HepG2 (cell line): ENCODE data around the gene FKBP1A. TPM values are rescaled to one million over a fixed set of nuclear protein-coding genes. Genes with fewer than 3 reads are reported as not detected.
"Not testable (repeated sequence)": the region's sequence is repeated elsewhere in the genome, so short reads cannot be mapped to it uniquely, and the experiment has no call there.

Experiments
- ATAC-seq: fragments of 200-7000 bp; cut with Tn5 transposase; 3 replicates; pipeline ENCODE4 v1.9.1; 2020; ENCODE audit warnings: mild to moderate bottlenecking, moderate library complexity
- BruUV-seq: library from RNA; stranded (reverse); fragments of 400-500 nt; replicated peaks from 2 replicates; lab custom pipeline; 2021; lab: Mats Ljungman, UMichigan
- CTCF ChIA-PET: fragments of 300-600 bp; formaldehyde crosslinking; extraction: SDS; loops from one replicate; lab custom pipeline; 2021; ENCODE audit warnings: low total read pairs, inconsistent platforms, low intra/inter-chr PET ratio; lab: Yijun Ruan, JAX
- POLR2A ChIA-PET: fragments of 350-600 bp; sonication (Branson Sonifier 250); formaldehyde crosslinking; loops from one replicate; lab custom pipeline; 2020; ENCODE audit warnings: antibody characterized with exemption, inconsistent platforms; lab: Yijun Ruan, JAX
- DNase-seq: peaks from one replicate; pipeline ENCODE4 v3.0.0-alpha.2; 2015; ENCODE audit warnings: low spot score
- FAIRE-seq: peaks from 3 replicates; lab custom pipeline; 2011; peaks lifted over from hg19 to GRCh38; lab: Jason Lieb, UNC
- H2AFZ ChIP-seq: one replicate; pipeline ENCODE4 v1.6.1; 2011; ENCODE audit warnings: low read length, inconsistent platforms
- H3K27ac ChIP-seq: fragments of 300-600 bp; 3 replicates; pipeline ENCODE4 v1.8.0; 2011; ENCODE audit warnings: mixed run types, mild to moderate bottlenecking, mixed read lengths, low read length, inconsistent platforms; ENCODE audit not compliant: insufficient read depth; ENCODE audit errors: extremely low read length
- H3K27me3 ChIP-seq, 2 experiments: fragments of 200-600 bp in 1 of 2; 2 replicates in 1 of 2; 3 replicates in 1 of 2; pipeline versions ENCODE4 v1.6.0 to v1.8.0; 2011; ENCODE audit warnings: low read length in 2 of 2, mild to moderate bottlenecking in 2 of 2, moderate library complexity in 2 of 2, inconsistent platforms in 1 of 2; ENCODE audit not compliant: insufficient read depth in 2 of 2, control insufficient read depth in 1 of 2
- H3K36me3 ChIP-seq, 2 experiments: fragments of 200-600 bp in 1 of 2; replicated peaks in 1 of 2; 2 replicates in 1 of 2; 3 replicates in 1 of 2; pipeline versions ENCODE4 v1.5.1 to v1.8.0; 2011; ENCODE audit warnings: low read length in 2 of 2, inconsistent platforms in 1 of 2; ENCODE audit not compliant: insufficient read depth in 2 of 2, control insufficient read depth in 1 of 2
- H3K4me1 ChIP-seq: 2 replicates; pipeline ENCODE4 v1.5.1; 2012; ENCODE audit warnings: low read length, inconsistent platforms; ENCODE audit not compliant: insufficient read depth
- H3K4me2 ChIP-seq: 2 replicates; pipeline ENCODE4 v1.6.0; 2011; ENCODE audit warnings: low read depth, low read length, inconsistent platforms
- H3K4me3 ChIP-seq, 3 experiments: fragments of 200-600 bp in 1 of 3; sonication (generic), shearing (Covaris generic) in 1 of 3; replicated peaks in 1 of 3; 2 replicates each; pipeline ENCODE4 v1.5.1; 2011 to 2016; ENCODE audit warnings: low read length in 3 of 3, inconsistent platforms in 2 of 3, low read depth in 2 of 3, mild to moderate bottlenecking in 2 of 3, control low read depth in 1 of 3, mixed read lengths in 1 of 3; ENCODE audit not compliant: insufficient read depth in 1 of 3
- H3K79me2 ChIP-seq: one replicate; pipeline ENCODE4 v1.6.1; 2011; ENCODE audit warnings: low read length, inconsistent platforms; ENCODE audit not compliant: insufficient read depth
- H3K9ac ChIP-seq: 2 replicates; pipeline ENCODE4 v1.6.0; 2011; ENCODE audit warnings: mild to moderate bottlenecking, low read depth, low read length, inconsistent platforms; ENCODE audit not compliant: insufficient read depth
- H3K9me3 ChIP-seq: 2 replicates; pipeline ENCODE4 v1.5.1; 2012; ENCODE audit warnings: mild to moderate bottlenecking, low read length
- H4K20me1 ChIP-seq: 2 replicates; pipeline ENCODE4 v1.6.0; 2011; ENCODE audit warnings: inconsistent platforms, mild to moderate bottlenecking, low read length, moderate library complexity; ENCODE audit not compliant: insufficient read depth
- AHDC1 ChIP-seq: sonication (generic); formaldehyde crosslinking; IDR thresholded peaks from 2 replicates; pipeline ENCODE4 v1.5.1; 2020; ENCODE audit warnings: mild to moderate bottlenecking, missing genetic modification reagents, borderline replicate concordance
- ARID5B ChIP-seq: IDR thresholded peaks from 2 replicates; pipeline ENCODE4 v1.4.0; 2020; ENCODE audit warnings: mild to moderate bottlenecking, missing genetic modification reagents
- CEBPG ChIP-seq: IDR thresholded peaks from 2 replicates; pipeline ENCODE4 v1.6.1; 2016
- FOXA3 ChIP-seq: IDR thresholded peaks from 2 replicates; pipeline ENCODE4 v1.6.1; 2016; ENCODE audit warnings: missing genetic modification reagents, missing compliant biosample characterization
- GABPA ChIP-seq, 2 experiments: IDR thresholded peaks; 2 replicates each; pipeline ENCODE4 v1.6.1; 2011 to 2016; ENCODE audit warnings: low read depth in 2 of 2, low read length in 1 of 2, missing biosample characterization in 1 of 2, missing genetic modification characterization in 1 of 2
- RXRB ChIP-seq: IDR thresholded peaks from 2 replicates; pipeline ENCODE4 v1.6.1; 2016; ENCODE audit warnings: borderline replicate concordance, missing genetic modification reagents, missing compliant biosample characterization
- SOX13 ChIP-seq, 3 experiments: fragments of 450-650 bp in 1 of 3; sonication (generic) in 1 of 3; formaldehyde crosslinking in 1 of 3; IDR thresholded peaks in 2 of 3; conservative IDR thresholded peaks in 1 of 3; 2 replicates each; pipeline versions ENCODE4 v1.5.0 to v1.6.1; 2016 to 2020; ENCODE audit warnings: antibody characterized with exemption in 1 of 3, mild to moderate bottlenecking in 1 of 3, missing compliant biosample characterization in 1 of 3, missing genetic modification reagents in 1 of 3, moderate library complexity in 1 of 3
- TEAD3 ChIP-seq: optimal IDR thresholded peaks from 2 replicates; pipeline ENCODE3; 2016; ENCODE audit warnings: borderline replicate concordance
- WGBS: methylation state at CpG from one replicate; pipeline ENCODE4 v1.1.6; 2017; ENCODE audit warnings: low lambda C conversion rate; 5-methylcytosine and 5-hydroxymethylcytosine counted together
- in situ Hi-C: cut with HindIII; loops from 2 replicates; pipeline ENCODE4 v1.10.0; 2017; ENCODE audit warnings: low pct_unique_long_range_greater_than_20kb; ENCODE audit not compliant: extremely low pct_ligation_motif_present
- intact Hi-C: fragments of 100-400 bp; cut with micrococcal nuclease; formaldehyde crosslinking; loops from one replicate; pipeline ENCODE4 v1.10.0; 2022; ENCODE audit not compliant: unreplicated experiment
- polyA plus RNA-seq, 8 experiments: library from polyadenylated mRNA; depleted of rRNA in 3 of 8; stranded (reverse) in 7 of 8; unstranded in 1 of 8; fragments of >200 nt; fragmentation: Illumina TruSeq in 4 of 8; extraction: Trizol in 4 of 8; gene quantifications; 2 replicates each; pipeline versions ENCODE4 v1.2.1 to v1.2.3, GENCODE V29; 2011 to 2016; ENCODE audit warnings: low read depth in 4 of 8, missing spikeins in 1 of 8, mixed read lengths in 1 of 8; ENCODE audit not compliant: insufficient read depth in 1 of 8
- total RNA-seq, 5 experiments: library from RNA; depleted of rRNA; stranded (reverse); fragments of >200 nt; fragmentation: Illumina TruSeq; extraction: Trizol; gene quantifications; 2 replicates each; pipeline ENCODE4 v1.2.3, GENCODE V29; 2016; ENCODE audit warnings: low read depth in 1 of 5

The FKBP1A gene
- total and polyA plus RNA-seq, 2 of the 13 experiments (the other 11 are each of a cell fraction or from before 2014, with no cell fraction given), result 119 to 468 TPM

- H4K20me1 ChIP-seq; H3K9ac ChIP-seq; H3K79me2 ChIP-seq; H3K27ac ChIP-seq; in situ Hi-C loops; H2AFZ ChIP-seq; FAIRE-seq; BruUV-seq; H3K4me3 ChIP-seq; H3K9me3 ChIP-seq; H3K36me3 ChIP-seq; TF ChIP-seq SOX13 (IDR thresholded peaks at IDR 0.05); GABPA (IDR thresholded peaks at IDR 0.05; ENCODE audit: low read depth, low read length): not testable (repeated sequence)
- ChIA-PET CTCF (interaction anchor here (1.0 kb wide), 1 partner anchor 86 kb away, joined by 3 read pairs; no protein-coding TSS in a partner anchor), POLR2A (interaction anchor here (0.7 to 3.6 kb wide), 3 partner anchors 9 to 74 kb away, joined by 3 to 21 read pairs (median 3); no protein-coding TSS in a partner anchor)
- DNase-seq (peak; percentile 68), ATAC-seq (peak; percentile 40)
- 5% methylated on average over 8 of the region's 8 CpGs for WGBS
- Histone ChIP-seq H3K27me3 (peaks cover 0 to 27% of the 10 kb centered on the region in 2 experiments; a peak in 2 of 5 replicates), H3K4me1 (peaks cover 46% of the 10 kb centered on the region), H3K4me2 (peak overlapping the region; percentile 60)
- intact Hi-C loops, result loop anchor here (2.0 to 10.0 kb wide), 3 partner anchors 15 to 285 kb away; partner anchors contain the start of gene PSMF1
- peak; percentile 57 for TF ChIP-seq ARID5B
- peak; percentile 43 for TF ChIP-seq TEAD3 (CRISPR knock-in tag)
- peak; percentile 36; the same call in 1 of the 2 replicates for TF ChIP-seq FOXA3 (CRISPR knock-in tag)
- TF ChIP-seq SOX13 (CRISPR knock-in tag; conservative IDR thresholded peaks at IDR 0.05 in 1 of 2, IDR thresholded peaks at IDR 0.05 in 1 of 2), result 0 out of 4 replicates have a peak, but pooled peaks of 1 of the 2 experiments have one; percentile 19
- TF ChIP-seq AHDC1, result peak; percentile 32; the same call in 1 of the 2 replicates
- TF ChIP-seq RXRB (CRISPR knock-in tag), result peak; percentile 50; the same call in 1 of the 2 replicates
- peak; percentile 34; the same call in 1 of the 2 replicates for TF ChIP-seq CEBPG
- TF ChIP-seq GABPA (CRISPR knock-in tag; IDR thresholded peaks at IDR 0.05; ENCODE audit: low read depth), result 0 out of 2 replicates have a peak, but pooled peaks have one; percentile 7
Observed at GRCh38 chr20:1399678-1400366, 7.0 kb upstream of the FKBP1A start.
